Raji (cell line): ENCODE measurements around the gene GPR183.

ENCODE experiments used
- POLR2A ChIP-seq: IDR thresholded peaks from 2 replicates; pipeline ENCODE4 v1.6.1; 2011; ENCODE audit warnings: low read depth, low read length, control low read depth; ENCODE audit not compliant: insufficient read depth

GPR183 gene

DNA sequence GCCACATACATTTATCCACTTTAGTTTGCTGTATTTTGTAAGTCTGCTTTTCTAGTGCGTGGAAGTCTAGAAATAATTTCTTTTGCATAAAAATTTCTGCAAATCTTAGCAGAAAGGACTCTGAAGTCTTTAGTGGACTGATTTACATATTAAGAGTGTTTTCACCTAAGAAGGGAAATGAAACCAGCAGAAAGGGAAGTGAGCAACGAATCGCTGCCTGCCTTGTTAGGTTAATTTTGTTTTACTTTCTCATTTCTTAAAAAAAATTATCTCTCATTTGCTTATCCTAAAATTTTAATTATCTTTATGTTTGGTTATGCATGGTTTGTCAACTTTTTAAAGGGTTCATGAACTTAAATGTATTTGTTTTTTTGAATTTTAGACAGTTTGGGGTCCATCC lies 48.3 kb downstream of the GPR183 start:
- no peak for TF ChIP-seq POLR2A

DNA sequence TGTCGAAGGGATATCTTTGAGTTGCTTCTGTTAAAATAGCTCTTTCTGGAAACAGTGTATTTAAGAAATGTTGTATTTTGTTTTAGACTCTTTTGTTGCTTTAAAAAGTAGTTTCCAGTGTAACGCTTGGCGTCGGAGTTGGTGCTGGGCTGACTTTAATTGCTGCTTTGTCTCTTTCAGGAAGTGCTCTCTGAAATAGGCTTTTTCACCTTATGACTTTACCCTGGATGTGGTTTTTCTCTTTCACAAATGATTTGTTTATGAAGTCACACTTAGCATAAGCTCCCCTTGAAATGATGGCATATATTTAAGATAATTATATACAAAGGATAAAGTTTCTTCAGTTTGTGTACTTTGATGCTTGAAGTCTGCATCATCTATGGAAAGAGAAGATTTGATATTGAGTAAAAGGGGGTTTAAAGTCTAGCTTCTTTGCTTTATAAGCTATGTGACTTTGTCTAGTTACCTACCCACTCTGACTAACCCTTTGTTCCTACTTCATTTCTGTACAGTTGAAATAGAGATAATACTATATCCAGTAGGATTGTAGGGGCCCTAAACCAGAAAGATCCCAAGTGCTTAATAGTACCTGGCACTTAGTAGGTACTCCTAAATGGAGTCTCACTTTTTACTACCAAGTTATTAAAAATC lies 48.9 kb downstream of the GPR183 start, which contains the start of gene GPR18:
TSS of gene GPR18 (minus strand) at position 170 of the 651 bp plus-strand sequence. CDS start 2,507 bp downstream, outside the sequence.
- TF ChIP-seq POLR2A, result no peak

DNA sequence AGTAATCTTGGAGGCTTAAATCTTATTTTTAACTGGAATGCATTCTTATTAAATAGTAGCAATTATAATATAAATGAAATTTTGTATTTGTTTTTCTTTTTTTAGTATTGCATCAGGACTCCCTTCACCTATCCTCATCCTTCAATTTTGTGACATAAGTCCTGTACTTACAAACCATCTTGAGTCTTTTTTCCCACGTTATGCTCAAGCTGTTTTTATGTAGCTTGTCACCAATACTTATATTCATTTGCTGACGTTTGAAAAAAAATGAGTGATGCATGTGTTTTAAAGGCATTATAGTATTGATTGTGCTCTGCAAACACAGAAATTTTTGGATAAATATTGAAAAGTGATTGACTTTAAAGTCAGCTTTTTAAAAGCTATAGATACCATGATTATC lies 49.9 kb downstream of the GPR183 start:
- no peak for TF ChIP-seq POLR2A

DNA sequence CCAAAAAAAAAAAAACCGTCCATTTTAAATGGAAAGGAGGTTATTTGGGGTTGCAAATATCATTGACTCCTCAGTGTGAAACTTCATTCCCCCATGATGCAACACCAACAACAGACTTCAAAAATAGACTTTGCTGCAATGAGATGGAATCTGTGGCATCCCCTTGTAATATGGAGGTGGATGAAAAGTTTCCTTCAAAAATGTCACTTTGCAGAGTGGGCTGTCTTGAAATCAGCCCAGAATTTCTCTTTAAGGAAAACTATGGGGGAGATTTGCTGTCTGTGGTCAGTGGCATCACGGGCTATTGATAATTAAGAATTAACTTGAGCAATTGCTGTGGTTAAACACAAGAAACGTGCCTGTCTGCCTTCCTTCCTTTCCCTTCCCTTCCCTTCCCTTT lies 50.5 kb downstream of the GPR183 start:
- no peak for TF ChIP-seq POLR2A

DNA sequence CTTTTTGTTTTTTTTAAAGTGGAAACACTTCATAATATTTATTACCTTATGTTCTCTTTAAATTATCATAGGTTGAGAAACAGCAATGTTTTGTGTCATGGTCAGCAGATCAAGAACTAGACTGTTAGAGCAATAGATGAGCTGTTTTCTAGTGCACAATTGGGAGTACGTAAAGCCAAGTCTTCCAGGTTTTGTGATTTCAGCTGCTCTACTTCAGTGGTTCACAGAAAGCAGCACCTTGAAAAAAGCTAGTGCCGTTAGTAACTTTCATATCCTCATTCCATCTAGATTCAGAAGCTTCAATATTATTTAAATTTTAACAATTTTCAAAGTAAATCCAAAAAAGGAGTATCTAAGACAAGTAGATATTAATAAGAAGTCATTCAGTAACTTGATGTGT lies 50.9 kb downstream of the GPR183 start:
- no peak for TF ChIP-seq POLR2A

DNA sequence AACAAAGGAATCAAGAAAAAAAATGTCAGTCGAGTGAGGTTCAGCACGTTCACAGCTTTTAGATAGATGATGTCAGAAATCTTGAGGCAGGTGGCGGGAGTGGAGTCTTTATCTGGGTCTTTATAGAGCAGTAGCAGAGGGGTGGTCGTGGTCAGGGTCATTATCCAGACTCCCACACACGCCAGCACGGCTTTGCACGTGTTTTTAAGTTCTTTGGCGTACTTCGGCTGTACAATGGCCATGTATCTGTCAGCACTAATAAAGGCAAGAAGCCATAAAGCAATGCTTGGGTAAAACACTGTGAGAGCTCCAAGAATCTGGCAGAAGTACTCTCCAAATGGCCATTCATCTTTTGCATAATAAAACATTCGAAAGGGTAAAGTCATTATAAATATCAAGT lies 51.9 kb downstream of the GPR183 start:
- TF ChIP-seq POLR2A, result no peak

DNA sequence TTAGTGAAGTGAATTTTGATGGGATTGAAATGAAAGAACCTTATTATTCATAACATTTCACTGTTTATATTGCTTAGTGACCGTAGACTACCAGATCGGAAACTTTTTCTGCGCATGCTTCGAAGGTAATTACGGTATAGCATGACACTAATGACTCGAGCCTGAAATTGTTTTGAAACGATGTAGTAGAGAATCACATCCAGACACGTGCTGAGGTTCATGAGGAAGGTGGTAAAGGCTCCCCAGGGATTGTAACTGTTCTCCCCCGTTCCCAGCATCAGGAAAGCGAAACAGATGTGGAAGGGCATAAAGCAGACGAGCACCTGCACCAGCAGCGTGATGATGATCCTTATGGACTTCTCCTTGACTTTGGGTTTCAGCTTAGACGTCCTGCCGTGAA lies 52.4 kb downstream of the GPR183 start:
- no peak for TF ChIP-seq POLR2A

DNA sequence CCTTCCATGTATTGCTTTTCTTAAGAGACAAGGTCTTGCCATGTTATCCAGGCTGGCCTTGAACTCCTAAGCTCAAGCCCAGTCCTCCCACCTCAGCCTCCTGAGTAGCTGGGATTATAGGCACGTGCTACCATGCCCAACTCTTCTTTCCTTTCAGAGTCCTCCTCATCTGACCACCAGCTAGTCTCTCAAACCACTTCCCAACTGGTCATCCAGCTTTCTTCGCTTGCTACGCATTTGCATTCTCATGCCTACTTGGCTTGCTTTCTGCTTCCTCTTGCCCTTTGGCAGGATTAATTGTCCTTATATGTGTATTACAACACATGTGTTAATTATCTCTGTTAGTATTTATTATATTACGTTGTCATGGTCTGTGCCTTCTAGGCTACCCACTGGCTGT lies 55.3 kb downstream of the GPR183 start:
- TF ChIP-seq POLR2A, result no peak

DNA sequence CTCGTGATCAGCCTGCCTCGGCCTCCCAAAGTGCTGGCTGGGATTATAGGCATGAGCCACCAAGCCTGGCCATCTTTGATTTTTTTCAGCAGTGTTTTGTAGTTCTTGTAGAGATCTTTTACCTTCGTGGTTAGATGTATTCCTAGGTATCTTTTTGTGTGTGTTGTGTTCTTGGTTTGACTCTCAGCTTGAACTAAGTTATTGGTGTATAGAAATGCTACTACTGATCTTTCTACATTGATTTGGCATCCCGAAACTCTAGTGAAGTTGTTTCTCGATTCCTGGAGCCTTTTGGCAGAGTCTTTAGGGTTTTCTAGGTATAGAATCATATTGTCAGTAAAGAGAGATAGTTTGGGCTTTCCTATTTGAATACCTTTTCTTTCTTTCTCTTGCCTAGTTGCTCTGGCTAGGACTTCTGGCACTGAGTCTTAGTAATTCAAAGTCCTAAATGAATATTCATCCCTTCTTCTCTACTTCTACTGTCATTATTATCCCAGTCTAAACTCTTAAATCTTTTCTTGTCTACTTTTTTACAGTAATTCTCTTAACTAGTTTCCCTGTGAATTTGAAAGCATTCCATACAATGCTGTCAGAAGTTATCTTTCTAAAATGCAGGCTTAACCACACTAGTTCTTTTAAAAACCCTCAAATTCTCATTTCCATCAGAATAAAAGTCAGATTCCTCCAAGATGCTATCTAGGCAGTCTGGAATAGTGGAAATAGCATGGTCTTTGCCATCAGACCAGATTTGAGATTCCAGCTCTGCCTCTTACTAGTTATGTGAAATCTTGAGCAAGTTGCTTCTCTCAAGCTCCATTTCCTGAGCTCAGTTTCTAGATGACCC lies 56.0 kb downstream of the GPR183 start:
- no peak for TF ChIP-seq POLR2A

DNA sequence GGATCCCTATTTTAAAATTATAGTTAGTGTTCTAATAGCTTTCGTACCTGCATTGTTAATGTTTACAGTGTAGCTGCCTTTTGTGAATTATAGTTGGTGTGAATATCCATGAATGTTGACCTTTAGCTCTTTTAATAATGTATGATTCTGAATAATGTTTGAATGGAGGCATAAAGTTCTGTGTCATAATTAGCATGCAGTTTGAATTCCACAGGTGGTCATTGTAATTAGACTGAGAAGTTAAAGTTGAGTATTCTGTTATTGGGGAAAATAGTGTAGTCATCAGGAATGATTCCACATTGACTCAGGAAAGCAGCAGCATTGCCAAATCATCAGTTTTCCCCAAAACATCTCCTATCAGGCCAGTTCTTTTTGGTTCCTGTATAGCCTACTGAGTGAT lies 61.1 kb downstream of the GPR183 start:
- no peak for TF ChIP-seq POLR2A
